Activated T-cell treated with anti-CD3 and anti-CD28 coated beads for 1 hour (primary cell): Measurements from ENCODE around the gene CPAMD8.

Experiments used
- DNase-seq: peaks from one replicate; pipeline ENCODE4 v3.0.0-alpha.2; 2020; ENCODE audit warnings: low read depth

CPAMD8 gene

GRCh38 chr19:16917401-16917800 is 109.2 kb downstream of the CPAMD8 start:
- no peak for DNase-seq

GRCh38 chr19:16915734-16916133 is 110.9 kb downstream of the CPAMD8 start:
- DNase-seq = no peak

- DNase-seq = no peak
Observed at GRCh38 chr19:16915135-16915534, 111.5 kb downstream of the CPAMD8 start.

GRCh38 chr19:16914421-16914820 is 112.2 kb downstream of the CPAMD8 start:
- no peak for DNase-seq

GRCh38 chr19:16912780-16913179 is 113.8 kb downstream of the CPAMD8 start:
- DNase-seq = no peak

- DNase-seq = no peak
Observed at GRCh38 chr19:16911046-16911445, 115.6 kb downstream of the CPAMD8 start.

GRCh38 chr19:16908759-16909158 is 117.9 kb downstream of the CPAMD8 start:
- DNase-seq = no peak

- no peak for DNase-seq
Observed at GRCh38 chr19:16904599-16904998, 122.0 kb downstream of the CPAMD8 start.

GRCh38 chr19:16903347-16903746 is 123.3 kb downstream of the CPAMD8 start:
- no peak for DNase-seq

GRCh38 chr19:16902545-16902944 is 124.1 kb downstream of the CPAMD8 start:
- DNase-seq = no peak

GRCh38 chr19:16901491-16902175 is 125.0 kb downstream of the CPAMD8 start:
- DNase-seq = no peak

- DNase-seq = no peak
Observed at GRCh38 chr19:16899566-16900075, 127.0 kb downstream of the CPAMD8 start.

- no peak for DNase-seq
Observed at GRCh38 chr19:16898361-16899015, 128.1 kb downstream of the CPAMD8 start.

- no peak for DNase-seq
Observed at GRCh38 chr19:16897856-16898161, 128.8 kb downstream of the CPAMD8 start.

GRCh38 chr19:16897029-16897855 is 129.4 kb downstream of the CPAMD8 start:
- peak; percentile 51 for DNase-seq

- no peak for DNase-seq
Observed at GRCh38 chr19:16896146-16897028, 130.2 kb downstream of the CPAMD8 start.

- no peak for DNase-seq
Observed at GRCh38 chr19:16895467-16896145, 131.0 kb downstream of the CPAMD8 start.

- DNase-seq = no peak
Observed at GRCh38 chr19:16894080-16894479, 132.5 kb downstream of the CPAMD8 start.

- no peak for DNase-seq
Observed at GRCh38 chr19:16893686-16893989, 133.0 kb downstream of the CPAMD8 start.

GRCh38 chr19:16892868-16893685 is 133.5 kb downstream of the CPAMD8 start:
- DNase-seq = no peak

- DNase-seq = no peak
Observed at GRCh38 chr19:16892436-16892835, 134.2 kb downstream of the CPAMD8 start.
